GM19463 (cell line): ENCODE measurements around the gene ACBD7.

ENCODE experiments used
- ATAC-seq: cut with Tn5 transposase; IDR thresholded peaks from one replicate; pipeline ENCODE4 v1.9.1; 2021; ENCODE audit warnings: mild to moderate bottlenecking, moderate library complexity; ENCODE audit not compliant: unreplicated experiment

Gene ACBD7

GRCh38 chr10:15088428-15089261 is at the start of gene ACBD7:
ACBD7 (minus strand) TSS chr10:15088776; CDS start chr10:15088728, 48 bp downstream.
- ATAC-seq, result peak; percentile 99

GRCh38 chr10:15137636-15138035 is 49.1 kb upstream of the ACBD7 start:
- ATAC-seq, result no peak

GRCh38 chr10:15137036-15137359 is 48.4 kb upstream of the ACBD7 start:
- ATAC-seq, result no peak

- ATAC-seq, result no peak
Measured at GRCh38 chr10:15136129-15137035, 47.8 kb upstream of the ACBD7 start.

GRCh38 chr10:15131330-15131729 is 42.8 kb upstream of the ACBD7 start:
- no peak for ATAC-seq

- ATAC-seq, result no peak
Measured at GRCh38 chr10:15124908-15125307, 36.3 kb upstream of the ACBD7 start.

- ATAC-seq, result no peak
Measured at GRCh38 chr10:15124190-15124589, 35.6 kb upstream of the ACBD7 start.

GRCh38 chr10:15123749-15124184 is 35.2 kb upstream of the ACBD7 start:
- no peak for ATAC-seq

- peak; percentile 94 for ATAC-seq
Measured at GRCh38 chr10:15122477-15123030, 34.0 kb upstream of the ACBD7 start.

- no peak for ATAC-seq
Measured at GRCh38 chr10:15121707-15122106, 33.1 kb upstream of the ACBD7 start.

GRCh38 chr10:15120523-15120922 is 31.9 kb upstream of the ACBD7 start:
- ATAC-seq, result no peak

- ATAC-seq, result no peak
Measured at GRCh38 chr10:15118615-15119014, 30.0 kb upstream of the ACBD7 start.

- ATAC-seq, result no peak
Measured at GRCh38 chr10:15116225-15116624, 27.6 kb upstream of the ACBD7 start.

- no peak for ATAC-seq
Measured at GRCh38 chr10:15113766-15114165, 25.2 kb upstream of the ACBD7 start.

- ATAC-seq, result no peak
Measured at GRCh38 chr10:15112657-15113056, 24.1 kb upstream of the ACBD7 start.

GRCh38 chr10:15106352-15107013 is 17.9 kb upstream of the ACBD7 start:
- ATAC-seq, result peak; percentile 81

- no peak for ATAC-seq
Measured at GRCh38 chr10:15103513-15103912, 14.9 kb upstream of the ACBD7 start.

- no peak for ATAC-seq
Measured at GRCh38 chr10:15099886-15100285, 11.3 kb upstream of the ACBD7 start.

GRCh38 chr10:15097011-15097812 is 8.6 kb upstream of the ACBD7 start, which contains the start of gene RPP38:
RPP38 (plus strand) TSS chr10:15097355; CDS start chr10:15103315, 5,960 bp downstream.
- ATAC-seq, result peak; percentile 85

GRCh38 chr10:15096661-15097010 is 8.1 kb upstream of the ACBD7 start:
- peak; percentile 4 for ATAC-seq
